ENCODE results near the gene ZNF512. TPM values are rescaled to one million over a fixed set of nuclear protein-coding genes. Genes with fewer than 3 reads are reported as not detected.
"Not testable (repeated sequence)": the region's sequence is repeated elsewhere in the genome, so short reads cannot be mapped to it uniquely, and the experiment has no call there.

The ZNF512 gene
- total RNA-seq, 2 donors from 2014 or later: 13.8 to 14.6 TPM

GRCh38 chr2:27627963-27628766 lies 45.3 kb downstream of the ZNF512 start:
- intact Hi-C loops (cut with DNase I): no loop called here

DNA sequence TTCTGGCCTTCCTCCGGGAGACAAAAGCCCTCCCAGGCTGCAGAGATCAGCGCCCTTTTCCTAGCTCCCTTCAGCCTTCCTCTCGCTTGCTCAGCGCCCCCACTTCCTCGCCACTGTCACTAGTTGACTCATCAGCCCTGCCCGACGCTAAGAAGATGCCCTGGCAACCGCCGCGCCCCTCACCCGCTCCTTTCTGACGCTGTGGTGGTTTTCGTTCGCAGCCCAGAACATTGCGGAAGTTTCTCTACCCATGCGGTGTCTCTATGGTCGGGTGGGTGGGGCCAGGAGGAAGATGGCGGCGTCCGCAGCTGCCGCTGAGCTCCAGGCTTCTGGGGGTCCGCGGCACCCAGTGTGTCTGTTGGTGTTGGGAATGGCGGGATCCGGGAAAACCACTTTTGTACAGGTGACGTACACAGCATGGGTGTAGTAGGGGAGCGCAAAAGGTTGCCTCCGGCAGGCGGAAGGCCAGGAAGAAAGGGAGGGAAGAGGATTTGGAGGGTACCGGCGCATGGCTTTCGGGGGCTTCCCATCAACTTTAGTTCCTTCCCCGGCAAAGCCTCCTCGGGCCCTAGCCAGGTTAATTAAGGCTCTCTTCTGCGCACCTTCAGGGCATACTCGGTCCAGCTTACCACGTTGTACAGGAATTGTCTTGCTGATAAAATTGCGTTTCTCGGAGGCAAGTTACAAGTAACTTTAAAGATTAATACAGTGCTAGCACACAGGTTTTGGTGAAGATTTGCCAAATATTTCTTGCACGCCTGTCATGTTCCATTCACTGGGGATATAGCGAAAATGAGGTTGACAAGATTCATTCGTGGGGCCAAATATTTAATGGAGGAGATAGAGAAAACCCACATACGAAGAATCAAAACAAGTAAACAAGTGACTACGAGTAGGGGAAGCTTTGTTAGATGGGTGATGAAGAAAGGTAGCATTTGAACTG lies 46.2 kb downstream of the ZNF512 start, which contains the start of the genes CCDC121 and GPN1:
TSS of gene CCDC121 (minus strand) at position 246 of the 943 bp plus-strand sequence. CDS start 1,213 bp downstream, outside the sequence.
TSS of gene GPN1 (plus strand) at position 284 of the 943 bp plus-strand sequence. CDS start at position 293, 9 bp downstream.
- Histone ChIP-seq H3K27me3 (no peaks in the 10 kb centered on the region), H3K9ac (ENCODE audit: low read depth in 2 of 2, low read length in 2 of 2) (peak within 1 kb of the TSS; percentile 85 to 96), H3K36me3 (peaks cover 6% of the 10 kb centered on the region), H3K4me3 (peak within 1 kb of the TSS; percentile 78), H3K27ac (peak within 1 kb of the TSS; percentile 68), H3K4me1 (peaks cover 6% of the 10 kb centered on the region), H3K9me3 (no peaks in the 10 kb centered on the region)
- TF ChIP-seq CTCF (IDR thresholded peaks at IDR 0.05): no peak
- intact Hi-C loops (cut with DNase I): no loop called here
- peak; percentile 92 for DNase-seq

More at GRCh38 chr2:27627963-27628766, 45.3 kb downstream of the ZNF512 start:
- DNase-seq: no peak
- Histone ChIP-seq H3K4me1 (peaks cover 6% of the 10 kb centered on the region), H3K9me3 (no peaks in the 10 kb centered on the region), H3K36me3 (peaks cover 6% of the 10 kb centered on the region), H3K27me3 (no peaks in the 10 kb centered on the region), H3K9ac (ENCODE audit: low read depth in 2 of 2, low read length in 2 of 2) (peak overlapping the region; percentile 85 to 96), H3K27ac (peak overlapping the region; percentile 68), H3K4me3 (peak overlapping the region; percentile 78)
- no peak for TF ChIP-seq CTCF (IDR thresholded peaks at IDR 0.05)

DNA sequence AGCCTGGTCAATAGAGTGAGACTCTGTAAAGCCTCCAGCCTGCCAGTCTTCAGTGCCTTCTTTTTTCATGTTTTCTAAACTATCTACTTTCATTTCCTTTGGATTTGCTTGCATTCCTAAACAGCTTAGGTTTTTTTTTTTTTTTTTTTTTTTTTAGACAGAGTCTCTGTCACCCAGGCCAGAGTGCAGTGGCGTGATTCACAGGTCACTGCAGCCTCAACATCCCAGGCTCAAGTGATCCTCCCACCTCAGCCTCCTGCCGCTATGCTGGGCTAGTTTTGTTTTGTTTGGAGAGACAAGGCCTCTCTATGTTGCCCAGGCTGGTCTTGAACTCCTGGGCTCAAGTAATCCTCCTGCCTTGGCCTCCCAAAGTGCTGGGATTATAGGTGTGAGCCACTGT lies 47.4 kb downstream of the ZNF512 start:
- intact Hi-C loops (cut with DNase I); H3K4me1 ChIP-seq; H3K9me3 ChIP-seq; H3K9ac ChIP-seq (ENCODE audit: low read depth in 2 of 2, low read length in 2 of 2); H3K36me3 ChIP-seq; H3K4me3 ChIP-seq; H3K27me3 ChIP-seq; H3K27ac ChIP-seq; DNase-seq: not testable (repeated sequence)

DNA sequence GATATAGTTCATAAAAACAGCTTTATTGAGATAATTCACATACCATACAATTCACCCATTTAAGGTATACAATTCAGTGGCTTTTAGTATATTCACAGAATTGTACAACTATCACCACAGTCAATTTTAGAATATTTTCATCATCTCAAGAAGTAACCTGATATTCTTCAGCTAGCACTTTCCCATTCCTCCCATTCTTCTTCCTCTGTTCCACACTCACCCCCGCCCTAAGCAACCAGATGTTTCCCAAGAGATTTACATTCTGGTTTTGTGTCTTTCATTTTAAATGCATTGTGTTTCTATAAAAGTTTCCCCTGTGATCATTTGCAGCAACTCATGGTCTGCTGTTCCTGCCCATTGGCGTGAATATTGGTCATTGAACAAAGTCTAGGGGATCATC lies 51.4 kb downstream of the ZNF512 start:
- H3K9ac ChIP-seq (ENCODE audit: low read depth in 2 of 2, low read length in 2 of 2): no peak overlapping the region
- intact Hi-C loops (cut with DNase I): no loop called here
- H3K27me3 ChIP-seq: no peaks in the 10 kb centered on the region
- peaks cover 6% of the 10 kb centered on the region for H3K36me3 ChIP-seq
- no peaks in the 10 kb centered on the region for H3K9me3 ChIP-seq
- no peak for DNase-seq
- no peak for TF ChIP-seq CTCF (IDR thresholded peaks at IDR 0.05)
- H3K4me3 ChIP-seq: no peak overlapping the region
- peaks cover 6% of the 10 kb centered on the region for H3K4me1 ChIP-seq
- no peak overlapping the region for H3K27ac ChIP-seq

DNA sequence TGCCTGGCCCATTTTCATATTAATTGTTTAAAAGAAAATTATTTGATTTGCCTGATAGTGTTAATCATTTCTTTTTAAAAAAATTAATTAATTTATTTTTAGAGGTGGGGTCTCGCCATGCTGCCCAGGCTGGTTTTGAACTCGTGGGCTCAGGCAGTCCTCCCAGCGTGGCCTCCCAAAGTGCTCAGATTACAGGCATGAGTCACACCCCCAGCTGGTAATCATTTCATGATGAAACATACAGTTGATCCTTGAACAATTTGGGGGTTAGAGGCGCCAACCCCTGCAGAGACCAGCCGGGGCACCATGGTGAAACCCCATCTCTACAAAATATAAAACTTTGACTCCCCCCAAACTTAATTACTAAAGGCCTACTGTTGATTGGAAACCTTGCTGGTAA lies 53.9 kb downstream of the ZNF512 start:
- TF ChIP-seq CTCF (IDR thresholded peaks at IDR 0.05): no peak
- Histone ChIP-seq H3K9me3 (no peaks in the 10 kb centered on the region), H3K4me1 (no peaks in the 10 kb centered on the region), H3K4me3 (no peak overlapping the region), H3K27me3 (no peaks in the 10 kb centered on the region), H3K36me3 (peaks cover 6% of the 10 kb centered on the region), H3K9ac (ENCODE audit: low read depth in 2 of 2, low read length in 2 of 2) (no peak overlapping the region), H3K27ac (no peak overlapping the region)
- DNase-seq: no peak
- intact Hi-C loops (cut with DNase I): no loop called here

Measured in colonic mucosa (tissue), 4 donors.